Muscle of leg (tissue), 11 donors: ENCODE measurements around the gene BCKDK. TPM values are rescaled to one million over a fixed set of nuclear protein-coding genes. Genes with fewer than 3 reads are reported as not detected.
A peak's percentile ranks its signal among the peaks of the same experiment; 100 is the strongest.

ENCODE experiments used
- DNase-seq: peaks from one replicate; pipeline ENCODE4 v3.0.0; 2013
- H3K27ac ChIP-seq: one replicate; pipeline ENCODE4 v1.5.1; 2013; ENCODE audit warnings: mild to moderate bottlenecking, low read length, control low read depth
- H3K27me3 ChIP-seq: one replicate; pipeline ENCODE4 v1.6.1; 2013; ENCODE audit warnings: low read length; ENCODE audit not compliant: control insufficient read depth, insufficient read depth
- H3K36me3 ChIP-seq: one replicate; pipeline ENCODE4 v1.6.1; 2013; ENCODE audit warnings: low read length; ENCODE audit not compliant: control insufficient read depth, insufficient read depth
- H3K4me1 ChIP-seq: one replicate; pipeline ENCODE4 v1.6.1; 2013; ENCODE audit warnings: low read length; ENCODE audit not compliant: control insufficient read depth, insufficient read depth
- H3K4me3 ChIP-seq: one replicate; pipeline ENCODE4 v1.5.1; 2013; ENCODE audit warnings: low read length, control low read depth
- H3K9me3 ChIP-seq: replicated peaks from 2 replicates; pipeline ENCODE4 v1.6.1; 2013; ENCODE audit warnings: low read depth, low read length; ENCODE audit not compliant: control insufficient read depth
- WGBS: methylation state at CpG from one replicate; pipeline ENCODE4 v1.1.5; 2013; ENCODE audit warnings: missing lambda C conversion rate; ENCODE audit not compliant: insufficient coverage; 5-methylcytosine and 5-hydroxymethylcytosine counted together
- polyA plus RNA-seq, 8 donors: library from polyadenylated mRNA; unstranded; fragments of 120-200 nt; gene quantifications; one replicate each; pipeline versions ENCODE4 v1.2.1 to v1.2.3, GENCODE V29; 2013; ENCODE audit warnings: inconsistent platforms in 1 of 8, low replicate concordance in 1 of 8; ENCODE audit not compliant: insufficient read length in 8 of 8, insufficient read depth in 1 of 8
- total RNA-seq: library from RNA; stranded (reverse); fragments of 120-200 nt; gene quantifications from one replicate; pipeline ENCODE4 v1.2.4, GENCODE V29; 2013

Gene BCKDK
- total and polyA plus RNA-seq, 9 donors, result 12.7 to 33.3 (median 29.3) TPM

GRCh38 chr16:31079342-31079944 is 28.7 kb upstream of the BCKDK start:
- H3K27me3 ChIP-seq, result no peaks in the 10 kb centered on the region
- WGBS, result 92% methylated on average over 13 of the region's 13 CpGs
- peak; percentile 13 for DNase-seq
- no peak overlapping the region for H3K27ac ChIP-seq
- H3K4me3 ChIP-seq, result no peak overlapping the region
- H3K36me3 ChIP-seq, result peaks cover 84% of the 10 kb centered on the region
- no peaks in the 10 kb centered on the region for H3K9me3 ChIP-seq
- peaks cover 34% of the 10 kb centered on the region for H3K4me1 ChIP-seq

DNA sequence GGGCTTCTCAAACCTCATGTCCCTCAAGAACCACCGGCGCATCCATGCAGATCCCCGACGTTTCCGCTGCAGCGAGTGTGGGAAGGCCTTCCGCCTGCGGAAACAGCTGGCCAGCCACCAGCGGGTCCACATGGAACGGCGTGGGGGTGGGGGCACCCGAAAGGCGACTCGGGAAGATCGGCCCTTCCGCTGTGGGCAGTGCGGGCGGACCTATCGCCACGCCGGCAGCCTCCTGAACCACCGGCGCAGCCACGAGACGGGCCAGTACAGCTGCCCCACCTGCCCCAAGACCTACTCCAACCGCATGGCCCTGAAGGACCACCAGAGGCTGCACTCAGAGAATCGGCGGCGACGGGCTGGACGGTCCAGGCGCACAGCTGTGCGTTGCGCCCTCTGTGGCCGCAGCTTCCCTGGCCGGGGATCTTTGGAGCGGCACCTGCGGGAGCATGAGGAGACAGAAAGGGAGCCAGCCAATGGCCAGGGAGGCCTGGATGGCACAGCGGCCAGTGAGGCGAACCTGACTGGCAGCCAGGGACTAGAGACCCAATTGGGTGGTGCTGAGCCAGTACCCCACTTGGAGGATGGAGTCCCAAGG is 28.1 kb upstream of the BCKDK start:
- DNase-seq, result no peak
- no peaks in the 10 kb centered on the region for H3K9me3 ChIP-seq
- no peak overlapping the region for H3K4me3 ChIP-seq
- no peaks in the 10 kb centered on the region for H3K27me3 ChIP-seq
- H3K4me1 ChIP-seq, result peaks cover 39% of the 10 kb centered on the region
- peaks cover 88% of the 10 kb centered on the region for H3K36me3 ChIP-seq
- no peak overlapping the region for H3K27ac ChIP-seq
- WGBS, result 95% methylated on average over 39 of the region's 40 CpGs

DNA sequence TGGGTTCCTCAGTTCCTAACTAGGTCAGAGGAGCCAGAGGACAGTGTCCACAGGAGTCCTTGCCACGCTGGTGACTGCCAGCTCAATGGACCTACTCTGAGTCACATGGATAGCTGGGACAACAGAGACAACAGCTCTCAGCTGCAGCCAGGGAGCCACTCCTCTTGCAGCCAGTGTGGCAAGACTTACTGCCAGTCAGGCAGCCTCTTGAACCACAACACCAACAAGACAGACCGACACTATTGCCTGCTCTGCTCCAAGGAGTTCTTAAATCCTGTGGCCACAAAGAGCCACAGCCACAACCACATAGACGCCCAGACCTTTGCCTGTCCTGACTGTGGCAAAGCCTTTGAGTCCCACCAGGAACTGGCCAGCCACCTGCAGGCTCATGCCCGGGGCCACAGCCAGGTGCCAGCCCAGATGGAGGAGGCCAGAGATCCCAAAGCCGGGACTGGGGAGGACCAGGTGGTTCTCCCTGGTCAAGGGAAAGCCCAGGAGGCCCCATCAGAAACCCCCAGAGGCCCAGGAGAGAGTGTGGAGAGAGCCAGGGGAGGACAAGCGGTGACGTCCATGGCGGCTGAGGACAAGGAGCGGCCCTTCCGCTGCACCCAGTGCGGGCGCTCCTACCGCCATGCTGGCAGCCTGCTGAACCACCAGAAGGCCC is 27.3 kb upstream of the BCKDK start:
- Histone ChIP-seq H3K4me3 (no peak overlapping the region), H3K4me1 (peaks cover 42% of the 10 kb centered on the region), H3K9me3 (no peaks in the 10 kb centered on the region), H3K36me3 (peaks cover 88% of the 10 kb centered on the region), H3K27ac (no peak overlapping the region), H3K27me3 (no peaks in the 10 kb centered on the region)
- DNase-seq, result no peak
- WGBS, result 91% methylated on average over 12 of the region's 13 CpGs

GRCh38 chr16:31081428-31082351 is 26.5 kb upstream of the BCKDK start:
- Histone ChIP-seq H3K4me3 (no peak overlapping the region), H3K36me3 (peaks cover 83% of the 10 kb centered on the region), H3K27me3 (no peaks in the 10 kb centered on the region), H3K4me1 (peaks cover 50% of the 10 kb centered on the region), H3K27ac (no peak overlapping the region), H3K9me3 (no peaks in the 10 kb centered on the region)
- DNase-seq, result peak; percentile 25
- 82% methylated on average over 19 of the region's 26 CpGs for WGBS

DNA sequence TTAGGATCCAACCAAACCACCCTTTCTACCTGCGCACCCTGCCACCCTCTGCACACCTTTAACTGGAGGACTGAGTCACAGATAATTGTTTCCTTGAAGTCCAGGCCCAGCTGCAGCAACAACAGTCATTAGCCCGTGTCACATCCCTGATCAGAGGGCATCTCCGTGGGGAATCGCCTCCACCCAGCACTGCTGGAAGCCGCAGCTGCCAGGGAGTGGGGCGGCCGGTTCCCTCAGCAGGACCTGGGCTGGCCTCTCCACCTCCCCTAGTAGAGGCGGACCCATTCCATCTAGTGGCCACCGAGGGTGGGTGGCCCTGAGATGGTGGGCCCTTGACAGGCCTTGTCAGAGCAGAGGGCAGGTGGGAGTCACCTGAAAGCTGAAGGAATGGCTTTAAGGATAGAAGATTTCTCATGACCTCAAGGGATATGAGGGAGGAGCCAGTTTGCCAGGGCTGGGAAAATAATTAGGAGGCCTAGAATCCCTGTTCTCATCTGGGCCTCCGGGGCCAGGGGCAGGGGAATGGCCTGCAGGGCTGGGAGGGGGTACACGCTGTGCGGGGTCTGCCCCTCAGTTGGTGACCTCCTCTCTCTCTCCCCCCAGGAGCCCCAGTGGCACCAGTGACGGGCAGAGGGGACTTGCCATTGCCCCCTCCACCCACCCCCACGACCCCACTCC is 25.7 kb upstream of the BCKDK start:
- no peak overlapping the region for H3K27ac ChIP-seq
- H3K36me3 ChIP-seq, result peaks cover 77% of the 10 kb centered on the region
- no peaks in the 10 kb centered on the region for H3K27me3 ChIP-seq
- H3K4me3 ChIP-seq, result no peak overlapping the region
- DNase-seq, result peak; percentile 8
- no peaks in the 10 kb centered on the region for H3K9me3 ChIP-seq
- WGBS, result 73% methylated on average over 4 of the region's 14 CpGs
- H3K4me1 ChIP-seq, result peaks cover 58% of the 10 kb centered on the region

GRCh38 chr16:31083081-31083480 is 25.1 kb upstream of the BCKDK start:
- Histone ChIP-seq H3K4me1 (peaks cover 64% of the 10 kb centered on the region), H3K9me3 (no peaks in the 10 kb centered on the region), H3K27me3 (no peaks in the 10 kb centered on the region), H3K4me3 (no peak overlapping the region), H3K27ac (peak overlapping the region; percentile 6), H3K36me3 (peaks cover 76% of the 10 kb centered on the region)
- WGBS, result no CpG with 5 or more reads among the region's 9 CpGs
- DNase-seq, result peak; percentile 17

GRCh38 chr16:31083556-31083955 is 24.6 kb upstream of the BCKDK start:
- Histone ChIP-seq H3K4me3 (no peak overlapping the region), H3K4me1 (peaks cover 69% of the 10 kb centered on the region), H3K27ac (no peak overlapping the region), H3K9me3 (no peaks in the 10 kb centered on the region), H3K36me3 (peaks cover 76% of the 10 kb centered on the region), H3K27me3 (no peaks in the 10 kb centered on the region)
- WGBS, result 88% methylated on average over 4 of the region's 5 CpGs
- DNase-seq, result no peak

DNA sequence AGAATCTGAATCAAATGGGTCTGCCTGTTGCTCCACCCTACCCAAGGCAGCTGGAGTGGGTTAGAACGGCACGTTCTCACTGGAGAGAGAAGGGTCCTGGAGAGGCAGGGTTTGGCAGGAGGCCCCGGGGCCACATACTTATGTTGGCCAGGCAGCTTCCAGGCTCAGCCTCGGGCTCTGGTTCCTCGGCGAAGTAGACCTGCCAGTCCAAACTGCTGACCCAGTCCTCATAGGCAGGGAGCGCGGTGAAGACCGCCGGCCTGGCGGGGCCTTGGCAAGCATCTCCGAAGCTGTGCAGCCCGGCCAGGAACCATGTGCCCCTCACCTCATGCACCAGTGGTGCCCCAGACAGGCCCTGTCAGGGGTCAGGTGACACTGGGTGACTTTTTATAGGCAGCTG is 24.2 kb upstream of the BCKDK start:
- peak overlapping the region; percentile 82 for H3K27ac ChIP-seq
- H3K27me3 ChIP-seq, result no peaks in the 10 kb centered on the region
- H3K36me3 ChIP-seq, result peaks cover 76% of the 10 kb centered on the region
- peak overlapping the region; percentile 34 for H3K4me3 ChIP-seq
- peaks cover 73% of the 10 kb centered on the region for H3K4me1 ChIP-seq
- 89% methylated on average over 9 of the region's 13 CpGs for WGBS
- no peaks in the 10 kb centered on the region for H3K9me3 ChIP-seq
- no peak for DNase-seq

DNA sequence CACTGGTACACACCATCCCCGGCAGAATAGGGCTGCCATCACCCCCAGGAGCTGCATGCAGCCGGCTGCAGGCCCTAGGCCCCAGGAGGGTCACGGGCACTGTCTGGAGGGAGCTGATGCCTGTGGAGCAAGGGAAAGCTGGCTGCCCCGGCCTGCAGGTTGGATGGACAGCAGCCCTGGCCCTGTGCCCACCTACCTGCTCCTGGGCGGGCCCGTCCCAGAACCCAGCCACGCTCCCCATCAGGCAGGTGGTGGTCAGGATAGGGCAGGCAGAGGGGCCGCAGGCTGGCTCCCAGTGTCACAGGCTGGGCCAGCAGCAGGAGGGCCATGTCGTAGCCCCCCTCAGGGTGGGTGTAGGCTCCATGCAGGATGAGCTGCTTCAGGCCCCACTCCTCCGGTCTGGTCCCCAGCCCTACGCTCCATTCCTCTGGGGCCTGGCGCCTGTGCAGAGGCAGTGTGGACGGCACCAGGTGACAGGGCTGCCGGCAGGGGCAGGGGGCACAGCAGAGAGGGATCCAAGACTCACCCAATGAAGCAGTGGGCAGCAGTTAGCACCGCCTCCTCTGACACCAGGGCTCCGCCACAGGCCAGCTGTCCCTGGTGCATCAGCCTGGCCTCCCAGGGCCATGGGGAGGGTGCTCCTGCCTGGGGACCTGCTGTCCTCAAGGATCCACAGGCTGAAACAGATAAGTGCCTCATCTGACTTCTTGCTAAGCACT is 23.4 kb upstream of the BCKDK start:
- Histone ChIP-seq H3K27ac (peak overlapping the region; percentile 95), H3K9me3 (no peaks in the 10 kb centered on the region), H3K4me1 (peaks cover 77% of the 10 kb centered on the region), H3K27me3 (no peaks in the 10 kb centered on the region), H3K4me3 (peak overlapping the region; percentile 44), H3K36me3 (peaks cover 73% of the 10 kb centered on the region)
- peak; percentile 64 for DNase-seq
- 83% methylated on average over 12 of the region's 16 CpGs for WGBS
